ENCODE measurements around the gene HGFAC. TPM values are rescaled to one million over a fixed set of nuclear protein-coding genes. Genes with fewer than 3 reads are reported as not detected.

The HGFAC gene
- total and polyA plus RNA-seq, 12 donors, result 0.12 to 0.84 (median 0.51) TPM; not detected in 5

DNA sequence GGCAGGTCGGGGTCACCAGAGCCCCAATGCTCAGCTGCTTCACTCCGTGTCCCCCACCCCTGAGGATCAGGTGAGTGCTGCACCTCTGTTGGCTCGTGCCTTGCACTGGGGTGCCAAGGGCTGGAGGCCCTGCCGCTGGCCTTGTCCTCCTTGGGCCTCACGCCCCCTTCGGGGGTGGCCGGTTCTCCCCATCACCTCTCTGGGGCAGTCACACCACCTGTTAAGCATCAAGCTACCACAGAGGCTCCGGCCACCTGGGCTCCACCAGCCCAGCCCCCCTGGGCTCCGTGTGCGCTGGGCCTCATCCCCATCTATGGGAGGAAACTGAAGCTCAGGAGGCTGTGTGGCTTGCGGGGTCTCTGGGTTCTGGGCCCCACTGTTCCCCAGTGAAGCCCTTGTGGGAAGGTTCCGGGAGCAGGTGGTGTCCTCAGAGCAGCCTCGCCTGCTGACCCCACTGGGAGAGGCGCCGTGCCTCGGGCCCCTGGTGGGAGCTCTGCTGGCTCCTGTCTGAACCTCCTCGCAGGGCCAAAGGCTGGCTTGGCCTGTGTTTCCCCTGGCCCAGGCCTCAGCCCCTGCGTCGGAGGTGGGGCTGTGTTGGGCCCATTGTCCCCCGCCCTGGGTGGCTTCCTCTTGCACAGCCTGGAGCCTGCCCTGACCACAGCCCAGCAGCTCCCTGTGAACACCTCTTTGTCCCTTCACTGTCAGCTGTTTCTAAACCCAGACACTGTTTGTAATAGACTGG lies 52.1 kb downstream of the HGFAC start:
- Histone ChIP-seq H3K27me3 (peaks cover 23% of the 10 kb centered on the region), H3K4me1 (replicated peaks in 1 of 2) (no peaks in the 10 kb centered on the region), H3K27ac (no peak overlapping the region), H3K9me3 (replicated peaks in 1 of 3) (no peaks in the 10 kb centered on the region), H3K36me3 (replicated peaks in 1 of 2) (no peaks in the 10 kb centered on the region), H3K4me3 (no peak overlapping the region)
- no peak for TF ChIP-seq CTCF (IDR thresholded peaks at IDR 0.05)
- TF ChIP-seq POLR2A (IDR thresholded peaks at IDR 0.05), result no peak
- 52 to 65% (median 61%) methylated on average over 13 to 20 of the region's 20 CpGs for WGBS, 4 donors
- intact Hi-C loops (cut with DNase I), result no loop called here
- no peak for DNase-seq

- H3K27ac ChIP-seq, result no peak overlapping the region
- DNase-seq, result no peak
- TF ChIP-seq POLR2A (IDR thresholded peaks at IDR 0.05) (no peak), CTCF (IDR thresholded peaks at IDR 0.05) (no peak)
- 19 to 44% (median 27%) methylated on average over 11 to 15 of the region's 15 CpGs for WGBS, 4 donors
- H3K4me3 ChIP-seq, result no peak overlapping the region
- H3K4me1 ChIP-seq (replicated peaks in 1 of 2), result no peaks in the 10 kb centered on the region
- no peaks in the 10 kb centered on the region for H3K36me3 ChIP-seq (replicated peaks in 1 of 2)
- H3K27me3 ChIP-seq, result peaks cover 23% of the 10 kb centered on the region
- intact Hi-C loops (cut with DNase I), result no loop called here
- no peaks in the 10 kb centered on the region for H3K9me3 ChIP-seq (replicated peaks in 1 of 3)
These were observed 52.7 kb downstream of the HGFAC start for GRCh38 chr4:3494462-3494871.

DNA sequence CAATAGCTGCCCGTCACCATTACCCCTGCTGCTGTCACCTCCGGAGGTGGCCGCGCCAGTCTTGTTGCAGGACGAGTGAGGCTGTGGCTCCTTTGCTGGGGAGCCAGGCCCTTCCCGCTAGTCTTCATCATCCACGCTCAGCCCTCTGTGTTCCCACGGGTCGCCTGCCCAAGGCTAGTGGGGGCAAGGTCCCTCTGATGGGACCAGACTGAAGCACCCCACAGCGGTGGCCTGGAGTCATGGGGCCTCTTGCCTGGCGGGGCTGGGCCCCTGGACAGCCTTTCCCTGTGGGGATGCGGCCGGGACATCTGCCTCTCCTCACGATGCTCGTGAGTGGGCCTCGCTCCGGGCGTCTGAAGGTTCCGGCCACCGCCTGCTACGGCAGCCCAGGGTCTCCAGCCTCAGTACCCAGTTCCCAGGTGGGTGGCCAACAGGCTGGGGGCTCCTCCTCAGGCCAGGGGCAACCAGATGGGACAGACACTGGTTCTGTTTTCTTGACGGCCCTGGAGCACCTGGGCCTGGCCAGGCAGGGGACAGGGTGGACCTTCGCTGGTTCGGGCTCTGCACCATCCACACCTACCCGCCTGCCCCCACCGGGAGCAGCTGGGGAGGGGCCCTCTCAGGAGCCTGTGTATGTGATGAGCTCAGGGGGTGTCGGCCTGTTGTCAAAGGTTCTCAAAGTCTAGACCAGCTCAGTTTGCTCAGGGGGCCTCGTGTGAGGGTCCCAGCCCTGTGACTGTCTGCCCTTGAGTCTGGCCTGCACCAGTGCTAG lies 53.6 kb downstream of the HGFAC start:
- WGBS, 4 donors, result 64 to 80% (median 68%) methylated on average over 7 to 28 of the region's 28 CpGs
- no peaks in the 10 kb centered on the region for H3K9me3 ChIP-seq (replicated peaks in 1 of 3)
- intact Hi-C loops (cut with DNase I), result no loop called here
- peaks cover 23% of the 10 kb centered on the region for H3K27me3 ChIP-seq
- DNase-seq, result no peak
- no peaks in the 10 kb centered on the region for H3K36me3 ChIP-seq (replicated peaks in 1 of 2)
- no peak for TF ChIP-seq POLR2A (IDR thresholded peaks at IDR 0.05)
- TF ChIP-seq CTCF (IDR thresholded peaks at IDR 0.05), result no peak
- no peak overlapping the region for H3K27ac ChIP-seq
- no peak overlapping the region for H3K4me3 ChIP-seq
- H3K4me1 ChIP-seq (replicated peaks in 1 of 2), result no peaks in the 10 kb centered on the region

DNA sequence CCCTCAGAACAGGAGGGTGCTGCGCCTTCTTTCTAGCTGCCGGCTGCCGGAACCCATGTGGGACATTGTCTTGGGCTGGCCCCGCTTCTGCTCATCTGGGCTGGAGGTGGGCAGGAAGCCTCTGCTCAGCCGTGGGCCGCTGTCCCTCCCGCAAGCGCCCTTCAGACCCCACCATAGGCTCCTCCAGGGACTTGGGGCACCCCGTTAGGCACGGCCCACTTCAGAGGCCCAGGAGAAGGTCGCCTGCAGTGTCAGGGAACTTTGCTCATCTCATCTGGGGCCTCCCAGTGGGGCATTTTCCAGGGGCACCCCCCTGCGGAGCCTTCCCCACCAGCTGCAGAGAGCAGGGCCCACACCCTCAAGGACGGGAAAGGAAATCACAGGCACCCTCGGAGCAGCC lies 54.3 kb downstream of the HGFAC start:
- TF ChIP-seq CTCF (IDR thresholded peaks at IDR 0.05) (no peak), POLR2A (IDR thresholded peaks at IDR 0.05) (no peak)
- peaks cover 23% of the 10 kb centered on the region for H3K27me3 ChIP-seq

More for the DNA sequence above, 54.3 kb downstream of the HGFAC start:
- no peaks in the 10 kb centered on the region for H3K9me3 ChIP-seq (replicated peaks in 1 of 3)
- H3K4me1 ChIP-seq (replicated peaks in 1 of 2), result no peaks in the 10 kb centered on the region
- intact Hi-C loops (cut with DNase I), result no loop called here
- no peak for DNase-seq
- H3K4me3 ChIP-seq, result no peak overlapping the region
- H3K27ac ChIP-seq, result no peak overlapping the region
- 48 to 80% (median 68%) methylated on average over 5 to 14 of the region's 14 CpGs for WGBS, 4 donors
- no peaks in the 10 kb centered on the region for H3K36me3 ChIP-seq (replicated peaks in 1 of 2)
